ENCODE measurements around the gene KLHL14. TPM values are rescaled to one million over a fixed set of nuclear protein-coding genes. Genes with fewer than 3 reads are reported as not detected.

The KLHL14 gene
- total and polyA plus RNA-seq, 2 experiments from 2014 or later, result 0.44 to 1.9 TPM

GRCh38 chr18:32735781-32736180, 37.0 kb downstream of the KLHL14 start:
- H3K4me1 ChIP-seq (ENCODE audit: insufficient read depth), result peaks cover 9% of the 10 kb centered on the region
- no peak for TF ChIP-seq CTCF (conservative IDR thresholded peaks at IDR 0.05; ENCODE audit: low read depth in 2 of 2)
- TF ChIP-seq STAT1 (IDR thresholded peaks at IDR 0.05; ENCODE audit: unreplicated experiment), result no peak
- TF ChIP-seq EZH2 (IDR thresholded peaks at IDR 0.05; ENCODE audit: low read depth, unreplicated experiment), result no peak
- no peak for TF ChIP-seq POLR2AphosphoS5 (IDR thresholded peaks at IDR 0.05; ENCODE audit: low read depth)
- TF ChIP-seq EZH2phosphoT487 (IDR thresholded peaks at IDR 0.05; ENCODE audit: unreplicated experiment), result no peak
- TF ChIP-seq ZNF462 (CRISPR knock-in tag; IDR thresholded peaks at IDR 0.05), result no peak
- TF ChIP-seq ZNF331 (CRISPR knock-in tag; IDR thresholded peaks at IDR 0.05; ENCODE audit: low read depth), result no peak
- TF ChIP-seq ZNF114 (CRISPR knock-in tag; IDR thresholded peaks at IDR 0.05), result no peak
- no peak for TF ChIP-seq JUNB (IDR thresholded peaks at IDR 0.05; ENCODE audit: unreplicated experiment)
- TF ChIP-seq REST (IDR thresholded peaks at IDR 0.05; ENCODE audit: unreplicated experiment), result no peak
- no peak for TF ChIP-seq CREB1 (CRISPR knock-in tag; IDR thresholded peaks at IDR 0.05; ENCODE audit: low read depth)
- no peak for TF ChIP-seq ETS1 (IDR thresholded peaks at IDR 0.05)
- no peak for TF ChIP-seq NANOG (IDR thresholded peaks at IDR 0.05; ENCODE audit: borderline replicate concordance)
- Mint-ChIP-seq H3K4me1 (peaks cover 9% of the 10 kb centered on the region), H3K27me3 (ENCODE audit: insufficient read depth, low read depth, poor library complexity) (no peaks in the 10 kb centered on the region), H3K4me3 (no peak overlapping the region), H3K9me3 (no peaks in the 10 kb centered on the region), H3K36me3 (ENCODE audit: low read depth) (no peaks in the 10 kb centered on the region; the same call in 2 of the 3 replicates), H3K27ac (no peak overlapping the region)
- no peaks in the 10 kb centered on the region for H3F3A ChIP-seq (replicated peaks; ENCODE audit: low read depth)
- H3K4me2 ChIP-seq, result no peak overlapping the region
- H3K79me2 ChIP-seq (replicated peaks; ENCODE audit: insufficient read depth), result no peaks in the 10 kb centered on the region
- no peak overlapping the region for H3K4me3 ChIP-seq
- no peak for ATAC-seq
- no peak for DNase-seq (ENCODE audit: low spot score)
- H3K27ac ChIP-seq (ENCODE audit: low read depth), result no peak overlapping the region
- H2AFZ ChIP-seq, result no peak overlapping the region
- H3K36me3 ChIP-seq (ENCODE audit: insufficient read depth), result no peaks in the 10 kb centered on the region
- H4K20me1 ChIP-seq (replicated peaks; ENCODE audit: insufficient read depth), result no peaks in the 10 kb centered on the region
- no peaks in the 10 kb centered on the region for H3K27me3 ChIP-seq (ENCODE audit: insufficient read depth)
- no peaks in the 10 kb centered on the region; the same call in 1 of the 2 replicates for H3K9me2 ChIP-seq (ENCODE audit: insufficient read depth)

Measured in GM23338 (cell line).